Measurements from ENCODE around the gene CUL1.

GRCh38 chr7:148664324-148664723 lies 34.4 kb upstream of the CUL1 start:
- TF ChIP-seq EZH2 (IDR thresholded peaks at IDR 0.05; ENCODE audit: borderline replicate concordance, low read depth, low read length, severe bottlenecking) (no peak), CTCF (IDR thresholded peaks at IDR 0.05; ENCODE audit: extremely low read depth in 1 of 2, insufficient read depth in 1 of 2, low read depth in 1 of 2, low read length in 2 of 2) (no peak), MAX (IDR thresholded peaks at IDR 0.05; ENCODE audit: insufficient read depth, insufficient read length) (no peak), POLR2A (IDR thresholded peaks at IDR 0.05; ENCODE audit: low read depth, low read length) (no peak), JUN (IDR thresholded peaks at IDR 0.05; ENCODE audit: borderline replicate concordance, insufficient read depth, insufficient read length, low read depth) (no peak)
